HEK293 (cell line): ENCODE results near the gene AGBL3.

ENCODE experiments used
- CTCF ChIA-PET: fragments of 350-600 bp; formaldehyde crosslinking; extraction: SDS; loops from one replicate; lab custom pipeline; 2021; ENCODE audit warnings: antibody characterized with exemption; lab: Yijun Ruan, JAX
- POLR2A ChIA-PET: fragments of 300-600 bp; formaldehyde crosslinking; extraction: SDS; loops from one replicate; lab custom pipeline; 2020; ENCODE audit warnings: antibody characterized with exemption, inconsistent platforms; lab: Yijun Ruan, JAX
- H3K27ac ChIP-seq: fragments of 200-500 bp; sonication (Bioruptor generic); 2 replicates; pipeline ENCODE4 v1.5.1; 2014; ENCODE audit warnings: low read depth, low read length, control low read depth, inconsistent platforms; ENCODE audit errors: extremely low read depth
- H3K36me3 ChIP-seq, 2 experiments: fragments of 200-500 bp in 1 of 2; sonication (Bioruptor generic) in 1 of 2; 1 replicate in 1 of 2; 2 replicates in 1 of 2; pipeline ENCODE4 v1.5.1; 2014 to 2017; ENCODE audit warnings: inconsistent platforms in 2 of 2, low read length in 2 of 2; ENCODE audit not compliant: control insufficient read depth in 2 of 2, insufficient read depth in 1 of 2
- H3K4me1 ChIP-seq: fragments of 200-500 bp; sonication (Bioruptor generic); 2 replicates; pipeline ENCODE4 v1.5.1; 2014; ENCODE audit warnings: mild to moderate bottlenecking, low read length, inconsistent platforms; ENCODE audit not compliant: control insufficient read depth, insufficient read depth
- H3K4me3 ChIP-seq: 2 replicates; pipeline ENCODE4 v1.5.1; 2011; ENCODE audit warnings: low read depth, mild to moderate bottlenecking, control low read depth, low read length, moderate library complexity
- H3K9me3 ChIP-seq: fragments of 200-500 bp; sonication (Bioruptor generic); 2 replicates; pipeline ENCODE4 v1.5.1; 2014; ENCODE audit warnings: low read depth, low read length, inconsistent platforms; ENCODE audit not compliant: control insufficient read depth, insufficient read depth
- CTCF ChIP-seq: fragments of 450-650 bp; formaldehyde crosslinking; IDR thresholded peaks from 2 replicates; pipeline ENCODE4 v1.5.1; 2016; ENCODE audit warnings: missing biosample characterization, missing genetic modification characterization
- ELK4 ChIP-seq: IDR thresholded peaks from 2 replicates; pipeline ENCODE4 v1.6.1; 2011; ENCODE audit warnings: mild to moderate bottlenecking, low read depth, low read length, borderline replicate concordance
- GLIS2 ChIP-seq: fragments of 450-650 bp; formaldehyde crosslinking; IDR thresholded peaks from 2 replicates; pipeline ENCODE4 v1.5.1; 2016; ENCODE audit warnings: missing biosample characterization, missing genetic modification characterization
- KLF7 ChIP-seq: fragments of 450-650 bp; formaldehyde crosslinking; IDR thresholded peaks from 2 replicates; pipeline ENCODE4 v1.5.1; 2016; ENCODE audit warnings: missing biosample characterization, missing genetic modification characterization, borderline replicate concordance
- RBAK ChIP-seq: fragments of 450-650 bp; formaldehyde crosslinking; IDR thresholded peaks from 2 replicates; pipeline ENCODE4 v1.5.1; 2016; ENCODE audit warnings: missing biosample characterization, missing genetic modification characterization
- SALL2 ChIP-seq: fragments of 450-650 bp; formaldehyde crosslinking; IDR thresholded peaks from 2 replicates; pipeline ENCODE4 v1.5.0; 2017; ENCODE audit warnings: missing biosample characterization, mild to moderate bottlenecking, missing genetic modification characterization, borderline replicate concordance
- TRIM28 ChIP-seq: IDR thresholded peaks from 2 replicates; pipeline ENCODE4 v1.6.1; 2011; ENCODE audit warnings: low read length, control low read depth, borderline replicate concordance
- ZBTB11 ChIP-seq: fragments of 450-650 bp; formaldehyde crosslinking; conservative IDR thresholded peaks from 2 replicates; pipeline ENCODE4 v1.5.1; 2016; ENCODE audit warnings: low read depth, missing biosample characterization, missing genetic modification characterization
- ZEB2 ChIP-seq: fragments of 450-650 bp; formaldehyde crosslinking; IDR thresholded peaks from 2 replicates; pipeline ENCODE4 v1.5.1; 2016; ENCODE audit warnings: missing biosample characterization, missing genetic modification characterization
- ZFP69B ChIP-seq: fragments of 450-650 bp; formaldehyde crosslinking; IDR thresholded peaks from 2 replicates; pipeline ENCODE4 v1.5.1; 2016; ENCODE audit warnings: missing biosample characterization, missing genetic modification characterization
- ZNF157 ChIP-seq: fragments of 450-650 bp; formaldehyde crosslinking; IDR thresholded peaks from 2 replicates; pipeline ENCODE4 v1.5.1; 2016; ENCODE audit warnings: missing biosample characterization, missing genetic modification characterization
- ZNF16 ChIP-seq: fragments of 450-650 bp; formaldehyde crosslinking; IDR thresholded peaks from 2 replicates; pipeline ENCODE4 v1.5.1; 2016; ENCODE audit warnings: low read depth, missing biosample characterization, missing genetic modification characterization
- ZNF211 ChIP-seq: fragments of 450-650 bp; formaldehyde crosslinking; IDR thresholded peaks from 2 replicates; pipeline ENCODE4 v1.5.1; 2016; ENCODE audit warnings: low read depth, missing biosample characterization, missing genetic modification characterization
- ZNF311 ChIP-seq: fragments of 450-650 bp; formaldehyde crosslinking; IDR thresholded peaks from 2 replicates; pipeline ENCODE4 v1.5.1; 2017; ENCODE audit warnings: missing biosample characterization, missing genetic modification characterization, borderline replicate concordance
- ZNF362 ChIP-seq: fragments of 450-650 bp; formaldehyde crosslinking; IDR thresholded peaks from 2 replicates; pipeline ENCODE4 v1.5.1; 2016; ENCODE audit warnings: missing biosample characterization, missing genetic modification characterization
- ZNF366 ChIP-seq: fragments of 450-650 bp; formaldehyde crosslinking; conservative IDR thresholded peaks from 2 replicates; pipeline ENCODE4 v1.5.1; 2016; ENCODE audit warnings: missing biosample characterization, missing genetic modification characterization
- ZNF416 ChIP-seq: fragments of 450-650 bp; formaldehyde crosslinking; IDR thresholded peaks from 2 replicates; pipeline ENCODE4 v1.5.1; 2016; ENCODE audit warnings: missing biosample characterization, missing genetic modification characterization
- ZNF48 ChIP-seq: fragments of 450-650 bp; formaldehyde crosslinking; IDR thresholded peaks from 2 replicates; pipeline ENCODE4 v1.5.1; 2016; ENCODE audit warnings: missing biosample characterization, missing genetic modification characterization
- ZNF513 ChIP-seq: fragments of 450-650 bp; IDR thresholded peaks from 2 replicates; pipeline ENCODE4 v1.5.1; 2018; ENCODE audit warnings: missing biosample characterization, missing genetic modification characterization
- ZNF670 ChIP-seq: fragments of 450-650 bp; formaldehyde crosslinking; IDR thresholded peaks from 2 replicates; pipeline ENCODE4 v1.5.1; 2016; ENCODE audit warnings: missing biosample characterization, missing genetic modification characterization, low read depth
- ZNF701 ChIP-seq: fragments of 450-650 bp; formaldehyde crosslinking; IDR thresholded peaks from 2 replicates; pipeline ENCODE4 v1.5.1; 2016; ENCODE audit warnings: missing biosample characterization, missing genetic modification characterization
- ZNF837 ChIP-seq: fragments of 450-650 bp; formaldehyde crosslinking; IDR thresholded peaks from 2 replicates; pipeline ENCODE4 v1.5.1; 2016; ENCODE audit warnings: missing biosample characterization, missing genetic modification characterization
- TF ChIP-seq, protein P1 (sequence below): fragments of 450-650 bp; formaldehyde crosslinking; IDR thresholded peaks from 2 replicates; pipeline ENCODE4 v1.5.1; 2017; ENCODE audit warnings: missing biosample characterization, missing genetic modification characterization

The AGBL3 gene

GRCh38 chr7:135128931-135129330 lies 142.6 kb downstream of the AGBL3 start (continued):
- no peak for TF ChIP-seq ZBTB11 (tag by site-specific recombination)
- no peak for TF ChIP-seq SALL2 (tag by site-specific recombination)
- TF ChIP-seq ZNF16 (tag by site-specific recombination) = no peak
- TF ChIP-seq ZNF311 (tag by site-specific recombination) = no peak
- TF ChIP-seq ZNF837 = no peak
- TF ChIP-seq, protein P1, sequence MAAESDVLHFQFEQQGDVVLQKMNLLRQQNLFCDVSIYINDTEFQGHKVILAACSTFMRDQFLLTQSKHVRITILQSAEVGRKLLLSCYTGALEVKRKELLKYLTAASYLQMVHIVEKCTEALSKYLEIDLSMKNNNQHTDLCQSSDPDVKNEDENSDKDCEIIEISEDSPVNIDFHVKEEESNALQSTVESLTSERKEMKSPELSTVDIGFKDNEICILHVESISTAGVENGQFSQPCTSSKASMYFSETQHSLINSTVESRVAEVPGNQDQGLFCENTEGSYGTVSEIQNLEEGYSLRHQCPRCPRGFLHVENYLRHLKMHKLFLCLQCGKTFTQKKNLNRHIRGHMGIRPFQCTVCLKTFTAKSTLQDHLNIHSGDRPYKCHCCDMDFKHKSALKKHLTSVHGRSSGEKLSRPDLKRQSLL (tag by site-specific recombination) = no peak

DNA sequence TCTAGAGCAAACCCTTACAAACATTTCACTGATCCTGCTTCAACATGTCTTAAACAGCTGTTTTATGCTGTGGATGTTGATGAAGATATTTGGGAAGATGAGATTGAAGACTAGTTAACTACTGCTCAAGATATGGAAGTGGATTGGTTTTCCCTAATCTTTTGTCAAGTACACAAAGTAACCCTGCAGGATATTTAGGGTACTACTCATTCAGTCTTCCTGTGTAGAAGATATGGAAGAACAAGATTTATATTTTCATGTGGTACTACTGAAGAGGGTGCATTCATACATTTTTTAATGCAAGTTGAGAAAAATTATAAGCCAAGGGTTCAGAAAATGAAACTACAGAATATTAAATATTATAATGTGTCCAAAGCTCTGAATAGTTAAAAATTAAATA lies 143.3 kb downstream of the AGBL3 start:
- no peak for TF ChIP-seq TRIM28
- no peak for TF ChIP-seq KLF7 (tag by site-specific recombination)
- no peak for TF ChIP-seq CTCF (tag by site-specific recombination)
- TF ChIP-seq ZNF670 = no peak
- no peak for TF ChIP-seq ZNF48
- no peak for TF ChIP-seq ZNF157 (tag by site-specific recombination)
- no peak for TF ChIP-seq RBAK (tag by site-specific recombination)
- H3K27ac ChIP-seq = no peak overlapping the region
- no peaks in the 10 kb centered on the region for H3K4me1 ChIP-seq
- ChIA-PET CTCF (no interaction called here), POLR2A (no interaction called here)
- H3K4me3 ChIP-seq = no peak overlapping the region
- H3K9me3 ChIP-seq = no peaks in the 10 kb centered on the region
- H3K36me3 ChIP-seq = no peaks in the 10 kb centered on the region

DNA sequence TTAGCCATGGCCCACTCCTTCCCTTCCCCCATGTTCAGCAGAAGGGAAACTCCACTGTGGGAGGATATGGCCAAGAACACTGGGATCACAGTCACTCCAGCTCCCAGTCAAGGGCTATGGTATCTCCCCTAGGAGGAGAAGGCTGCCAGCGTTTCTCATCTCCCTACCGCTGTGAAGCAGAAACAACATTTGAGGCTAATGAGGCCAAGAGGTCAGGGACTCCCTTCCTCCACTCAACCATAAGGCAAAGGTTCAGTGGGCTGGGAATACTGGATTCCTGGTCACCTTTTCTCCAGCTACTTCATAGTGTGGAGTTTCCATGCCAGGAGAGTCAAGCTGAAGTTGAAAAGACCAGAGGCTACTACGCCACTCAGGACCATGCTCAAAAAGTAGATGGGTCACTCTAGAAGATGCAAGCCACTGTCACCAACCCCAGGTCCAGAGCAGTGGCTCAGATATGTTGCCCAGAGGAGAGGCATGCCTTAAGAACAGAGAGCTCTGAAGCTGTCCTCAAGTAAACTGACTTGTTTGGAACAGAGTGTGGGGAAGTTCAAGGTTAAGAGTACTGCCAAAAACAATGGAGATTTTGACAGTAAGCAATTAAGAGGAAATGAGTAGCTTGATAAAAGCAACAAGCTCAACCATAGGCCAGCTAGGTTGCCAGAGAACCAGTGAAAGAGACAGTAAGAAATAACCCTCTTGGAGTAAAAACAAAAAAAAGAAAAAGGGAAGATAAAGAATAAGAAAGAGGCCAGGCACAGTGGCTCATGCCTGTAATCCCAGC lies 157.8 kb downstream of the AGBL3 start:
- H3K27ac ChIP-seq = no peak overlapping the region
- H3K4me3 ChIP-seq = no peak overlapping the region
- H3K4me1 ChIP-seq = no peaks in the 10 kb centered on the region
- CTCF ChIA-PET = interaction anchor here (0.7 kb wide), 1 partner anchor 133 kb away, joined by 3 read pairs; no protein-coding TSS in a partner anchor
- no peaks in the 10 kb centered on the region for H3K9me3 ChIP-seq
- POLR2A ChIA-PET = no interaction called here
- H3K36me3 ChIP-seq = no peaks in the 10 kb centered on the region
- TF ChIP-seq ZEB2 (tag by site-specific recombination) (no peak), ZNF416 (tag by site-specific recombination) (no peak), ZFP69B (no peak), ZNF513 (tag by site-specific recombination) (no peak), ZNF701 (tag by site-specific recombination) (no peak), TRIM28 (no peak), GLIS2 (no peak), ZNF366 (tag by site-specific recombination) (no peak), ZNF211 (tag by site-specific recombination) (no peak), ZNF362 (tag by site-specific recombination) (no peak), ELK4 (no peak)
